ENCODE results near the gene BBOF1. TPM values are rescaled to one million over a fixed set of nuclear protein-coding genes. Genes with fewer than 3 reads are reported as not detected.

BBOF1 gene
- total RNA-seq, 1 donor from 2014 or later, result 2.0 TPM

DNA sequence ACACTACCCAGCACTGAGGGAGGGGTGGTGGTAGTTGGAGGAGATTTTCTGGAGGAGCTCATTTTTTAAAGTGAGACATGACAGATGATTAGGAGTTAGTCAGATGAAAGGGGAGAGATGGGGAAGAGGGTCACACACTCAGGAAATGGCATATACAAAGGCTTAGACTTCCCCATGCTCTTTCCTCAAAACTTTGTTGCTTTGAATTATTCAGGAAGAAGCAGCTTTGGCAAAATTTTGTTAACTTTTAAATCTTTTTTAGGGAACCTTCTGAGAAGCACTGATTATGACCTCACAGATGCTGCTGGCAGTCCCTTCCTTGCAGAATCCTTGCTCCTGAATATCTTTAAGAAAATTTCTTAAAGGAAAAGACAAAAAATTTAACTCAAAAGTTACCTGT lies 45.3 kb downstream of the BBOF1 start:
- Histone ChIP-seq H3K4me2 (no peak overlapping the region), H4K20me1 (ENCODE audit: low read depth) (no peaks in the 10 kb centered on the region), H3F3A (ENCODE audit: low read depth) (no peaks in the 10 kb centered on the region), H3K4me1 (no peaks in the 10 kb centered on the region), H3K9me3 (ENCODE audit: low read depth) (no peaks in the 10 kb centered on the region), H3K36me3 (peaks cover 28% of the 10 kb centered on the region), H3K27ac (no peak overlapping the region), H2AFZ (replicated peaks) (no peak overlapping the region), H3K27me3 (no peaks in the 10 kb centered on the region), H3K79me2 (ENCODE audit: low read depth) (no peaks in the 10 kb centered on the region), H3K9ac (no peak overlapping the region), H3K4me3 (no peak overlapping the region)
- no peak for DNase-seq (ENCODE audit: low spot score)
- Mint-ChIP-seq H3K36me3 (peaks cover 23% of the 10 kb centered on the region), H3K27me3 (ENCODE audit: insufficient read depth, low read depth) (no peaks in the 10 kb centered on the region), H3K9me3 (no peaks in the 10 kb centered on the region), H3K4me1 (no peaks in the 10 kb centered on the region), H3K4me3 (no peak overlapping the region), H3K27ac (no peak overlapping the region)
- TF ChIP-seq EZH2phosphoT487 (IDR thresholded peaks at IDR 0.05) (no peak), EZH2 (IDR thresholded peaks at IDR 0.05) (no peak)
- TF ChIP-seq, protein P1, sequence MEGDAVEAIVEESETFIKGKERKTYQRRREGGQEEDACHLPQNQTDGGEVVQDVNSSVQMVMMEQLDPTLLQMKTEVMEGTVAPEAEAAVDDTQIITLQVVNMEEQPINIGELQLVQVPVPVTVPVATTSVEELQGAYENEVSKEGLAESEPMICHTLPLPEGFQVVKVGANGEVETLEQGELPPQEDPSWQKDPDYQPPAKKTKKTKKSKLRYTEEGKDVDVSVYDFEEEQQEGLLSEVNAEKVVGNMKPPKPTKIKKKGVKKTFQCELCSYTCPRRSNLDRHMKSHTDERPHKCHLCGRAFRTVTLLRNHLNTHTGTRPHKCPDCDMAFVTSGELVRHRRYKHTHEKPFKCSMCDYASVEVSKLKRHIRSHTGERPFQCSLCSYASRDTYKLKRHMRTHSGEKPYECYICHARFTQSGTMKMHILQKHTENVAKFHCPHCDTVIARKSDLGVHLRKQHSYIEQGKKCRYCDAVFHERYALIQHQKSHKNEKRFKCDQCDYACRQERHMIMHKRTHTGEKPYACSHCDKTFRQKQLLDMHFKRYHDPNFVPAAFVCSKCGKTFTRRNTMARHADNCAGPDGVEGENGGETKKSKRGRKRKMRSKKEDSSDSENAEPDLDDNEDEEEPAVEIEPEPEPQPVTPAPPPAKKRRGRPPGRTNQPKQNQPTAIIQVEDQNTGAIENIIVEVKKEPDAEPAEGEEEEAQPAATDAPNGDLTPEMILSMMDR (IDR thresholded peaks at IDR 0.05), result no peak

DNA sequence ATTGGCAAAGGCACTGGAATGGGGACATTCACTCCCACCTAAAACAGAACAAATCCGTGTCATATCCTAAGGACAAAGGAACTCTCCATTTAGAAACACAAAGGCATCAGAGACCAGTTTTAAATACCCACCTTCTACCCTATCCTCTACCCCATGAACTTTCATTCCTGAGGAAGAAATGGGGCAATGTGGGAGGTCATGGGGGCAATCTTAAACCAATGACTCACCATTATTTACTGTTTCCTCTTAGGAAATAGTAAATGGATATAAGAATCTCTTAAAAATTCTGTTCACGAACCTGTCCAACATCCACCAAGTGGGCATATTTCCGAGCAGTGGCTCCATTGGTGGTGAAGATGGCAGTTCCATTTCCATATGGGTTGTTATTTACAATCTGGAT lies 45.7 kb downstream of the BBOF1 start:
- no peak overlapping the region for H3K4me2 ChIP-seq
- no peaks in the 10 kb centered on the region for H3K9me3 ChIP-seq (ENCODE audit: low read depth)
- H3K27me3 ChIP-seq, result no peaks in the 10 kb centered on the region
- no peak overlapping the region for H2AFZ ChIP-seq (replicated peaks)
- no peaks in the 10 kb centered on the region for H4K20me1 ChIP-seq (ENCODE audit: low read depth)
- Mint-ChIP-seq H3K27me3 (ENCODE audit: insufficient read depth, low read depth) (no peaks in the 10 kb centered on the region), H3K36me3 (peaks cover 21% of the 10 kb centered on the region), H3K4me1 (no peaks in the 10 kb centered on the region), H3K9me3 (no peaks in the 10 kb centered on the region), H3K4me3 (no peak overlapping the region), H3K27ac (no peak overlapping the region)
- TF ChIP-seq EZH2 (IDR thresholded peaks at IDR 0.05) (no peak), EZH2phosphoT487 (IDR thresholded peaks at IDR 0.05) (no peak)
- TF ChIP-seq, protein P1 (IDR thresholded peaks at IDR 0.05), result no peak
- no peaks in the 10 kb centered on the region for H3K4me1 ChIP-seq
- DNase-seq (ENCODE audit: low spot score), result no peak
- no peak overlapping the region for H3K27ac ChIP-seq
- peaks cover 28% of the 10 kb centered on the region for H3K36me3 ChIP-seq
- H3K79me2 ChIP-seq (ENCODE audit: low read depth), result no peaks in the 10 kb centered on the region
- H3K4me3 ChIP-seq, result no peak overlapping the region
- no peaks in the 10 kb centered on the region for H3F3A ChIP-seq (ENCODE audit: low read depth)
- H3K9ac ChIP-seq, result no peak overlapping the region

DNA sequence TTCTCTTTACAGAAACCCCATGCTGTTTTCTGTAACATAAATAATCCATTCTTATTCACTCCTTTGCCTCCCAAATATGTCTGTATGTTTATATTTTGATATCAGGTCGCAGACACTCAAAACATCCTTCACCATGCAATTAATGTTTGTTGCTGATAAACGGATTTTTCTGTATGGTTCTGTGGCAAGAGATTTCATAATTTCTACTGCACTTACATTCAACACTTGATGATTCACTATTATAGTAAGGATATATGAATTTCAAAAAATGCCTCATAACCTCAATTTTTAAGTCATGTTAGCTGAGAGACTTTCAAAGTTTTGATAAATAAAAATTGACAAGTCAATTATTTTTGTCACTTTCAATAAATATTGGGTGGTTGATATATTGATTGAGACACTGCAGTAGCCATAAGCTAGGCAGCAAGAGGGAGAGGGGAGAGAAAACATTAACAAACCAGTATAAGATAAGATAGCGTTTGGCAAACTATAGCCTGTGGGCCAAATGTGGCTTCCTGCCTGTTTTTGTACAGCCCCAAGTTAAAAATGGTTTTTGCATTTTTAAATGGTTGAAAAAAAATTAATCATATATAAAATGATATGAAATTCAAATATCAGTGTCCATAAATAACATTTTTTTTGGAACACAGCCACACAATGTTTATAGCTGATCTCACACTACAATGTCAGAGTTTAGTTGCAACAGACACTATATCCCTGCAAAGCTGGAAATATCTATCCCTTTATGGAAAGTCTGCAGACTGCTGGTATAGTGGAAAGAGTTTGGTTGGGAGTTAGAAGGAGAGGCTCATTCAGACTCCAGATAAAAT lies 46.8 kb downstream of the BBOF1 start:
- Mint-ChIP-seq H3K27ac (no peak overlapping the region), H3K27me3 (ENCODE audit: insufficient read depth, low read depth) (no peaks in the 10 kb centered on the region), H3K9me3 (no peaks in the 10 kb centered on the region), H3K4me1 (no peaks in the 10 kb centered on the region), H3K4me3 (no peak overlapping the region), H3K36me3 (peaks cover 19% of the 10 kb centered on the region)
- TF ChIP-seq EZH2 (IDR thresholded peaks at IDR 0.05), result no peak
- TF ChIP-seq, protein P1 (IDR thresholded peaks at IDR 0.05), result no peak
- no peak for TF ChIP-seq EZH2phosphoT487 (IDR thresholded peaks at IDR 0.05)
- no peak overlapping the region for H2AFZ ChIP-seq (replicated peaks)
- no peak overlapping the region for H3K9ac ChIP-seq
- DNase-seq (ENCODE audit: low spot score), result no peak
- H3K36me3 ChIP-seq, result peaks cover 22% of the 10 kb centered on the region
- H4K20me1 ChIP-seq (ENCODE audit: low read depth), result no peaks in the 10 kb centered on the region
- no peaks in the 10 kb centered on the region for H3K27me3 ChIP-seq
- no peaks in the 10 kb centered on the region for H3K79me2 ChIP-seq (ENCODE audit: low read depth)
- H3K4me1 ChIP-seq, result no peaks in the 10 kb centered on the region
- H3K27ac ChIP-seq, result no peak overlapping the region
- H3K4me3 ChIP-seq, result no peak overlapping the region
- H3K9me3 ChIP-seq (ENCODE audit: low read depth), result no peaks in the 10 kb centered on the region
- no peak overlapping the region for H3K4me2 ChIP-seq
- no peaks in the 10 kb centered on the region for H3F3A ChIP-seq (ENCODE audit: low read depth)

Measured in neural progenitor cell (in vitro differentiated cells).